Activated naive CD8-positive, alpha-beta T cell treated with anti-CD3 and anti-CD28 coated beads for 36 hours (primary cell): ENCODE measurements around the gene SLC52A1. TPM values are rescaled to one million over a fixed set of nuclear protein-coding genes. Genes with fewer than 3 reads are reported as not detected.

ENCODE experiments used
- DNase-seq: peaks from one replicate; pipeline ENCODE4 v3.0.0; 2021
- H3K27ac Mint-ChIP-seq: one replicate; pipeline ENCODE4 v1.8.0; 2022; ENCODE audit warnings: mild to moderate bottlenecking, moderate library complexity, mixed read lengths
- H3K27me3 Mint-ChIP-seq: one replicate; pipeline ENCODE4 v1.8.0; 2022; ENCODE audit warnings: mild to moderate bottlenecking, mixed read lengths
- H3K36me3 Mint-ChIP-seq: one replicate; pipeline ENCODE4 v1.8.0; 2021; ENCODE audit warnings: mild to moderate bottlenecking, mixed read lengths
- H3K4me1 Mint-ChIP-seq: one replicate; pipeline ENCODE4 v1.8.0; 2021; ENCODE audit warnings: mixed read lengths
- H3K4me3 Mint-ChIP-seq: one replicate; pipeline ENCODE4 v1.8.0; 2022; ENCODE audit warnings: mild to moderate bottlenecking, moderate library complexity, mixed read lengths
- H3K9me3 Mint-ChIP-seq: one replicate; pipeline ENCODE4 v1.8.0; 2022; ENCODE audit warnings: mixed read lengths
- total RNA-seq, 2 experiments: library from RNA; stranded (reverse); gene quantifications; one replicate each; pipeline ENCODE4 v1.2.3, GENCODE V29; 2021

SLC52A1 gene
- total RNA-seq, 2 experiments from 2014 or later, result not detected

DNA sequence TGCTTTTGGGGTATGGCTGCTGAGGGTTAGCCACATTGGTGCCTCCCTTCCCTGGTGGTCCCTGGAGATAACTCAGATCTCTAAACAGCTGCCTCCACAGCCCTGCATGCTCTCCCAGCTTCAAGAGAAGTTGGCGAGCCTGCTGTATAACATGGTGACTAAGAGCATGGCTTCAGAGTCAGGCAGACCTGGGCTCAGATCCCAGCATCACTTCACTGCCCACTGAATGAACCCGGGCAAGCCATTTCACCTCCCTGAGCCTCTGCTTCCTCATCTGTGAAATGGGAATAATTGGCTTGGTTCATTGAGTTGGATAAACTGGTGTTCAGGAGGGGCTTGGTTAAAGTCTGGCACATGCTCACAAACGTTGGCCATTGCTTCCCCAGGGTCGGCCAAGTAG lies 20.9 kb downstream of the SLC52A1 start:
- Mint-ChIP-seq H3K27me3 (no peaks in the 10 kb centered on the region), H3K4me1 (peaks cover 7% of the 10 kb centered on the region), H3K4me3 (no peak overlapping the region), H3K9me3 (no peaks in the 10 kb centered on the region), H3K36me3 (peaks cover 16% of the 10 kb centered on the region), H3K27ac (no peak overlapping the region)
- no peak for DNase-seq

DNA sequence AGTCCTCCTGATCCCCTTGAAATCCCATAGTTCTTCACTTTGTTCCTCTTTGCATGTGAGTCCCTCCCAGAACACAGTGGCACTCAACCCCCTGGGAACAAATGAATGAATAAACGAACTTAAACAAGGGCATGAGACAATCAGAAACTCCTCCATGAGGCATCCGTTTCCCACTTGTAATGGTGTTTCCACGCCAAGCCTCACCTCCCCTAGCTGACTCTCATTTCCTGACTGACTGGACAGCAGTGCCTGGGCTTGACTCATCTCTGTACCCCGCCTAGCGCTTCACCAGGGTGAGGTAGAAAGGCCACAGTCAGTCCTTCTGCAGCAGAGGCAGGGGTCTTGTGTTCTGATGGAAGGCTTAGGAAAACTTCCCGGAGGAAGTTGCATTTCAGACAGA lies 23.3 kb downstream of the SLC52A1 start:
- Mint-ChIP-seq H3K4me1 (peaks cover 2% of the 10 kb centered on the region), H3K27me3 (no peaks in the 10 kb centered on the region), H3K9me3 (no peaks in the 10 kb centered on the region), H3K36me3 (peaks cover 19% of the 10 kb centered on the region), H3K27ac (no peak overlapping the region), H3K4me3 (no peak overlapping the region)
- no peak for DNase-seq

DNA sequence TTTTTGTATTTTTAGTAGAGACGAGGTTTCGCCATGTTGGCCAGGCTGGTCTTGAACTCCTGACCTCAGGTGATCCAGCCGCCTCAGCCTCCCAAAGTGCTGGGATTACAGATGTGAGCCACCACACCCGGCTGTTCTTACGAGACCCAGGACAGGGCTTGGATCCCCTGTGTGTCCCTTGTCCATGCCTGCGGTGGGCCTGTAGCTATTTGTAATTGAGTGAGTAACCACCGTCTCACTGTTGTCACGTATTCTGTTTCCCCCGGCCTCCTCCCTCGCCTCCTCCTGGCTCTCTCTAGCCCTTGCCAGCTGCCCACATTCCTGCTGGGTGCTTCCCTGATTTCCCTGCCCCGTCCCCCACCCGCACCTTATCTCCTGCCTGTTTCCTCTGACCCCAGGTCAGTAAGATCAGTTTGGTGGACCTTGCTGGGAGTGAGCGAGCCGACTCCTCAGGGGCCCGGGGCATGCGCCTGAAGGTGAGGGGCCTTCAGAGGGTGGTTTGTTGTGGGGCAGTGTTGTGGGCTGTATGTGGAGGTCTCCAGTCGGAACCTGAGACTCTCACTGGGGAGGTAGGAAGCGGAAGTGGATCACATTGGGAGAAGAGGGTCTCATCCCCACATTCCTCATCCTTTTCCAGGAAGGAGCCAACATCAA lies 31.9 kb downstream of the SLC52A1 start:
- peaks cover 31% of the 10 kb centered on the region for H3K36me3 Mint-ChIP-seq

GRCh38 chr17:5002121-5002788 lies 33.0 kb downstream of the SLC52A1 start:
- Mint-ChIP-seq H3K27ac (no peak overlapping the region), H3K27me3 (no peaks in the 10 kb centered on the region), H3K36me3 (peaks cover 31% of the 10 kb centered on the region), H3K4me1 (peaks cover 7% of the 10 kb centered on the region), H3K4me3 (no peak overlapping the region), H3K9me3 (no peaks in the 10 kb centered on the region)
- DNase-seq, result no peak

More for the DNA sequence above, 31.9 kb downstream of the SLC52A1 start:
- Mint-ChIP-seq H3K4me1 (peaks cover 7% of the 10 kb centered on the region), H3K27ac (no peak overlapping the region), H3K27me3 (no peaks in the 10 kb centered on the region), H3K4me3 (no peak overlapping the region), H3K9me3 (no peaks in the 10 kb centered on the region)
- no peak for DNase-seq

GRCh38 chr17:5000237-5000639 lies 35.0 kb downstream of the SLC52A1 start:
- Mint-ChIP-seq H3K36me3 (peaks cover 20% of the 10 kb centered on the region), H3K9me3 (no peaks in the 10 kb centered on the region), H3K4me3 (no peak overlapping the region), H3K4me1 (peaks cover 10% of the 10 kb centered on the region), H3K27ac (no peak overlapping the region), H3K27me3 (no peaks in the 10 kb centered on the region)
- DNase-seq, result no peak

- Mint-ChIP-seq H3K4me3 (peak overlapping the region; percentile 87), H3K9me3 (no peaks in the 10 kb centered on the region), H3K4me1 (peaks cover 10% of the 10 kb centered on the region), H3K27me3 (no peaks in the 10 kb centered on the region), H3K36me3 (peaks cover 13% of the 10 kb centered on the region), H3K27ac (peak overlapping the region; percentile 1)
- DNase-seq, result no peak
Measured at GRCh38 chr17:4999430-5000093, 35.7 kb downstream of the SLC52A1 start.

- peak overlapping the region; percentile 72 for H3K27ac Mint-ChIP-seq
- peak overlapping the region; percentile 87 for H3K4me3 Mint-ChIP-seq
- H3K9me3 Mint-ChIP-seq, result no peaks in the 10 kb centered on the region
- peaks cover 7% of the 10 kb centered on the region for H3K36me3 Mint-ChIP-seq
- no peak for DNase-seq
- H3K4me1 Mint-ChIP-seq, result peaks cover 10% of the 10 kb centered on the region
- H3K27me3 Mint-ChIP-seq, result no peaks in the 10 kb centered on the region
Measured at GRCh38 chr17:4998732-4999429, 36.3 kb downstream of the SLC52A1 start.

GRCh38 chr17:4998027-4998731 lies 37.0 kb downstream of the SLC52A1 start:
- Mint-ChIP-seq H3K36me3 (peaks cover 5% of the 10 kb centered on the region), H3K4me3 (peak overlapping the region; percentile 87), H3K4me1 (peaks cover 10% of the 10 kb centered on the region), H3K27me3 (no peaks in the 10 kb centered on the region), H3K27ac (peak overlapping the region; percentile 45), H3K9me3 (no peaks in the 10 kb centered on the region)
- DNase-seq, result no peak

DNA sequence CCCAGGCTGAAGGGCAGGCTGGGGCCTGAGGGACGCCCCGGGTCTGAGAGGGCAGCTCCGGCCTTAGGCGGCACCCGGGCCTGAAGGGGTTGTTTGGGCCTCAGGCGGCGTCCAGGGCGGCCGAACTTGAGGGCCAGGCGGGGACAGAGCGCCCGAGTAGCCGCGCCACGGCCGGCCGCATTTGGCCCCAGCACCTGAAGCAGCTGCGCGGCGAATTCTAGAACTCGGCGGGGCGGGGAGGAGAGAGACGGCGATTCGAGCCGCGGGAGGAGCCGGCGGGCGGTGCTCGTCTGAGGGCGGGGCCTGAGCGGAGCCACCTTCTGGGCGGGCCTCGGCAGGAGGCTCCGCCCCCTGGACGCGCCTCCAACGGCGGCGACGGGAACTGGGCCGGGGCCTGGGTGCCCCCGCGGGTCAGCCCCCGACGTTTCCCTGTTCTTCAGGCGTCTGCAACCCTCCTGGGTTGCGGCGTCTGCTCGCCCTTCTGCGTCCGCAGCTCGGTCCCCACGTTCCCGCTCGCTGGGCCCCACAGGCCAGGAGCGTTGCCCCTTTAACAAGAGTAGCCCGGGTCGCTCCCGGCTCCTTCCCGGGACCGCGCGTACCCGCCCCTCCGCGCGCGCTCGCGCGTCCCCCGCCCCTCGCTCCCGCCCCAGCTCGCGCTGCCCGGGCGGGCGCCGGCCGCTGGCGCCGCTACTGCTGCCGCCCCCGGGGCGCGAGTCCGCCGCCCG lies 37.8 kb downstream of the SLC52A1 start, which contains the start of the genes INCA1 and KIF1C:
Gene INCA1, minus strand, starts transcription at position 221 of the 725 bp plus-strand sequence. CDS start 3,085 bp downstream, outside the sequence.
Gene KIF1C, plus strand, starts transcription at position 649 of the 725 bp plus-strand sequence. CDS start 2,297 bp downstream, outside the sequence.
- Mint-ChIP-seq H3K36me3 (no peaks in the 10 kb centered on the region), H3K4me3 (peak within 1 kb of the TSS; percentile 87), H3K27me3 (no peaks in the 10 kb centered on the region), H3K4me1 (peaks cover 10% of the 10 kb centered on the region), H3K27ac (peak within 1 kb of the TSS; percentile 72), H3K9me3 (no peaks in the 10 kb centered on the region)
- peak; percentile 92 for DNase-seq

DNA sequence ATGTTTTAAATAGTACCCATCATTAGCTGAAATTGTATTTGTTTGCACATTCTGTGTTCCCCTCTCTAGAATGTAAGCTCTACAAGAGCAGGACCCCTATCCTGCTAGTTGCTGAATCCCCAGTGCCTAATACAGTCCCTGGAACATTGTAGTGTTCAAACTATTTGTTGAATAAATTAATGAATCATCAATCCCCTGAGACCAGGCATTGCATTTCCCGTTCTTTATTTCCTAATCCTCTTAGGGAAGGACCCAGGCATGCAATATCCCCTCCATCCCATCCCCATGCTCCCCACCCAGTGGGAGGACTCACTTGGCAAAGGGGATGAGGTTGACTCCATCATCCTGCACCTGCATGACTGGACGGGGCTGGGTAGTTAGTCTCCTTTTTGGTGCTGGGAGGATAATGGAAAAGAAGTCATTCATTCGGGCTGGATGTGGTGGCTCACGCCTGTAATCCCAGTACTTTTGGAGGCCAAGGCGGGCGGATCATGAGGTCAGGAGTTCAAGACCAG lies 41.1 kb downstream of the SLC52A1 start:
- Mint-ChIP-seq H3K9me3 (no peaks in the 10 kb centered on the region), H3K27me3 (no peaks in the 10 kb centered on the region), H3K36me3 (peaks cover under 1% of the 10 kb centered on the region), H3K4me1 (peaks cover 18% of the 10 kb centered on the region), H3K4me3 (no peak overlapping the region), H3K27ac (no peak overlapping the region)
- no peak for DNase-seq

- Mint-ChIP-seq H3K9me3 (no peaks in the 10 kb centered on the region), H3K27me3 (no peaks in the 10 kb centered on the region), H3K4me1 (peaks cover 29% of the 10 kb centered on the region), H3K27ac (peak overlapping the region; percentile 91), H3K36me3 (peaks cover 2% of the 10 kb centered on the region), H3K4me3 (peak overlapping the region; percentile 94)
- no peak for DNase-seq
Measured at GRCh38 chr17:4987767-4988567, 47.3 kb downstream of the SLC52A1 start.

DNA sequence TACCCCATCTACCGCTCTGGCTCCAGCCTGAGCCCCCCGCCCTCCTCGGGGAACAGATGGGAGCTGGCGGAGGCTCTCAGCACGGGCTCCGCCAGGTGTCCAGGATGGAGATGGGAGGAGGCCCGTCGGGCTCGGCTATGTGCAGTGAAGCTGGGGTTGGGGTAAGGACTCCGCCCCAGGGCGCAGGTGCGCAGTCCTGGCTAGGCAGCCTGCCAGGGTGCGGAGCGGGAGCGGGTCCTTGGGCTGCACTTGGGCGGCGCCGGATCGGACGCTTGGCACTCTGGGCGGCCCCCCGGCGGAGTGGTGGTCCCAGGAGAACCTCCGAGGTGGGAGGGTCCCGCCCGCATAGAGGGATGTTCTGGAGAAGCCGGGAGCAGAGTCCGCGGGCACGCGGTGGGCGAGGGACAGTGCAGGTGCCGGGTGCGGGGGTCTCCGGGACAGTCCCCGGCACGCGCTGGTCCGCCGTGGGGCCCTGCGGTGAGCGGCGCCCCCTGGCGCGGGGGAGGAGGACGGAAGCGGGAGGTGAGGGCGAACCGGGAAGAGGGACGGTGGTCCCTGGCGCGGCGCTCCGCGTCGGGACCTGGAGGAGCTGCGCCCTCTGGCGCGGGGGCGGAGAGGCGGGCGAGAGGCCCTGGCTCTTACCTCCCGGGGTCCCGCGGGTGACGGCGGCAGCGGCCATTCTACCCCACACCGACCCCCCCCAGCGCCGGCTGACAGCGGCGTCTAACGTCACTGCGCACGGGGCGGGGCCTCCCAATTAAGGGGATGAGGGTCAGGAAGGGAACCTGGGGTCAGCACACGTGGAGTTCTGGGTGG lies 48.1 kb downstream of the SLC52A1 start, which contains the start of gene CAMTA2:
Gene CAMTA2, minus strand, starts transcription at position 725 of the 816 bp plus-strand sequence. CDS start 1,453 bp downstream, outside the sequence.
- DNase-seq, result peak; percentile 88
- Mint-ChIP-seq H3K36me3 (peaks cover 5% of the 10 kb centered on the region), H3K4me1 (peaks cover 29% of the 10 kb centered on the region), H3K27ac (peak within 1 kb of the TSS; percentile 91), H3K27me3 (no peaks in the 10 kb centered on the region), H3K4me3 (peak within 1 kb of the TSS; percentile 94), H3K9me3 (no peaks in the 10 kb centered on the region)
